Upper lobe of left lung (tissue), 6 donors: Measurements from ENCODE around the gene GSG1L. TPM values are rescaled to one million over a fixed set of nuclear protein-coding genes. Genes with fewer than 3 reads are reported as not detected.
A peak's percentile ranks its signal among the peaks of the same experiment; 100 is the strongest.

Experiments used
- ATAC-seq, 2 donors: fragments of 200-7000 bp; cut with Tn5 transposase; one replicate each; pipeline ENCODE4 v1.9.1; 2022; ENCODE audit warnings: mild to moderate bottlenecking in 2 of 2, moderate library complexity in 2 of 2; ENCODE audit not compliant: low FRiP score in 2 of 2
- DNase-seq, 2 donors: peaks; one replicate each; pipeline ENCODE4 v3.0.0-alpha.2; 2019 to 2020
- H3K27ac ChIP-seq, 4 donors: fragments of 200-600 bp; sonication (generic); one replicate each; pipeline ENCODE4 v1.5.1; 2016 to 2019
- H3K27me3 ChIP-seq, 4 donors: fragments of 200-600 bp; sonication (generic); one replicate each; pipeline ENCODE4 v1.5.1; 2017 to 2019
- H3K36me3 ChIP-seq, 4 donors: fragments of 200-600 bp; sonication (generic); one replicate each; pipeline ENCODE4 v1.5.1; 2016 to 2019
- H3K4me1 ChIP-seq, 4 donors: fragments of 200-600 bp; sonication (generic); one replicate each; pipeline ENCODE4 v1.5.1; 2018 to 2019
- H3K4me3 ChIP-seq, 4 donors: fragments of 200-600 bp; sonication (generic); one replicate each; pipeline ENCODE4 v1.5.1; 2017 to 2019; ENCODE audit warnings: mild to moderate bottlenecking in 2 of 4, moderate library complexity in 1 of 4
- H3K9me3 ChIP-seq, 4 donors: fragments of 200-600 bp; sonication (generic); one replicate each; pipeline ENCODE4 v1.5.1; 2018 to 2019
- CTCF ChIP-seq, 6 experiments: fragments of 450-650 bp in 4 of 6; fragments of 200-600 bp in 2 of 6; sonication (generic) in 2 of 6; IDR thresholded peaks; one replicate each; pipeline ENCODE4 v1.5.1; 2016 to 2019; ENCODE audit warnings: antibody characterized with exemption in 6 of 6
- EP300 ChIP-seq, 4 donors: sonication (generic); formaldehyde crosslinking; IDR thresholded peaks; one replicate each; pipeline ENCODE4 v1.5.1; 2017; ENCODE audit warnings: antibody characterized with exemption in 4 of 4, control low read depth in 2 of 4
- POLR2A ChIP-seq, 4 donors: fragments of 450-650 bp; IDR thresholded peaks; one replicate each; pipeline ENCODE4 v1.5.1; 2016 to 2017; ENCODE audit warnings: antibody characterized with exemption in 4 of 4, mild to moderate bottlenecking in 2 of 4
- POLR2AphosphoS5 ChIP-seq, 2 donors: sonication (generic); formaldehyde crosslinking; IDR thresholded peaks; one replicate each; pipeline ENCODE4 v1.5.1; 2017; ENCODE audit warnings: antibody characterized with exemption in 2 of 2
- WGBS, 2 donors: methylation state at CpG; one replicate each; pipeline ENCODE4 v1.1.5; 2017 to 2018; 5-methylcytosine and 5-hydroxymethylcytosine counted together
- total RNA-seq, 6 donors: library from RNA; depleted of rRNA in 4 of 6; stranded (reverse); fragments of >200 nt in 4 of 6; gene quantifications; one replicate each; pipeline versions ENCODE4 v1.1.0 to v1.2.1, GENCODE V29; 2016 to 2021
- donor health status: DM: no; HTN: no; CAD: no; lungs with moderate emphysema.
- donor health status: DM: no; HTN: yes; CAD: no; lungs with severe emphysema.

GSG1L gene
- total RNA-seq, 6 donors from 2014 or later: 2.2 TPM; not detected in 5

- Histone ChIP-seq H3K4me3 (no peak overlapping the region), H3K4me1 (no peaks in the 10 kb centered on the region), H3K9me3 (no peaks in the 10 kb centered on the region), H3K27ac (no peak overlapping the region), H3K27me3 (no peaks in the 10 kb centered on the region), H3K36me3 (no peaks in the 10 kb centered on the region)
- WGBS, 2 donors: 89% methylated on average over 2 to 3 of the region's 3 CpGs
- DNase-seq (peak in 1 of 2 donors; percentile 8), ATAC-seq (no peak)
- TF ChIP-seq POLR2AphosphoS5 (IDR thresholded peaks at IDR 0.05): no peak
- no peak for TF ChIP-seq POLR2A (IDR thresholded peaks at IDR 0.05)
- TF ChIP-seq CTCF (IDR thresholded peaks at IDR 0.05): no peak
Measured at GRCh38 chr16:27811881-27812280, 251.6 kb downstream of the GSG1L start.

- no peak for ATAC-seq
- H3K4me1 ChIP-seq: no peaks in the 10 kb centered on the region
- DNase-seq: no peak
- H3K36me3 ChIP-seq: no peaks in the 10 kb centered on the region
- WGBS, 2 donors: 57 to 65% methylated on average over 5 of the region's 5 CpGs
- H3K27me3 ChIP-seq: no peaks in the 10 kb centered on the region
- H3K9me3 ChIP-seq: no peaks in the 10 kb centered on the region
- no peak overlapping the region for H3K27ac ChIP-seq
- no peak overlapping the region for H3K4me3 ChIP-seq
- TF ChIP-seq POLR2AphosphoS5 (IDR thresholded peaks at IDR 0.05) (no peak), EP300 (IDR thresholded peaks at IDR 0.05) (no peak), POLR2A (IDR thresholded peaks at IDR 0.05) (no peak), CTCF (IDR thresholded peaks at IDR 0.05) (no peak)
Measured at GRCh38 chr16:27806986-27807385, 256.5 kb downstream of the GSG1L start.

- Histone ChIP-seq H3K9me3 (no peaks in the 10 kb centered on the region), H3K36me3 (no peaks in the 10 kb centered on the region), H3K4me1 (no peaks in the 10 kb centered on the region), H3K4me3 (no peak overlapping the region), H3K27me3 (no peaks in the 10 kb centered on the region), H3K27ac (no peak overlapping the region)
- DNase-seq (no peak), ATAC-seq (no peak)
- no peak for TF ChIP-seq EP300 (IDR thresholded peaks at IDR 0.05)
- no peak for TF ChIP-seq CTCF (IDR thresholded peaks at IDR 0.05)
- TF ChIP-seq POLR2AphosphoS5 (IDR thresholded peaks at IDR 0.05): no peak
- TF ChIP-seq POLR2A (IDR thresholded peaks at IDR 0.05): no peak
Measured at GRCh38 chr16:27806388-27806787, 257.1 kb downstream of the GSG1L start.

- Histone ChIP-seq H3K9me3 (no peaks in the 10 kb centered on the region), H3K4me1 (no peaks in the 10 kb centered on the region), H3K27ac (no peak overlapping the region), H3K4me3 (no peak overlapping the region), H3K36me3 (no peaks in the 10 kb centered on the region), H3K27me3 (no peaks in the 10 kb centered on the region)
- ATAC-seq: no peak
- TF ChIP-seq POLR2AphosphoS5 (IDR thresholded peaks at IDR 0.05) (no peak), POLR2A (IDR thresholded peaks at IDR 0.05) (no peak), CTCF (IDR thresholded peaks at IDR 0.05) (no peak), EP300 (IDR thresholded peaks at IDR 0.05) (no peak)
- no peak for DNase-seq
- WGBS, 2 donors: 57 to 62% methylated on average over 5 of the region's 5 CpGs
Measured at GRCh38 chr16:27805828-27806351, 257.6 kb downstream of the GSG1L start.

GRCh38 chr16:27803775-27804549, 259.6 kb downstream of the GSG1L start:
- Histone ChIP-seq H3K27me3 (no peaks in the 10 kb centered on the region), H3K4me3 (no peak overlapping the region), H3K36me3 (no peaks in the 10 kb centered on the region), H3K27ac (no peak overlapping the region), H3K9me3 (no peaks in the 10 kb centered on the region), H3K4me1 (no peaks in the 10 kb centered on the region)
- 19 to 21% methylated on average over 10 of the region's 10 CpGs for WGBS, 2 donors
- ATAC-seq (no peak), DNase-seq (no peak)
- TF ChIP-seq CTCF (IDR thresholded peaks at IDR 0.05) (no peak), EP300 (IDR thresholded peaks at IDR 0.05) (no peak), POLR2AphosphoS5 (IDR thresholded peaks at IDR 0.05) (no peak), POLR2A (IDR thresholded peaks at IDR 0.05) (no peak)
